HG02642 (cell line): ENCODE results near the gene NDUFA8.

Source experiments
- ATAC-seq: cut with Tn5 transposase; IDR thresholded peaks from one replicate; pipeline ENCODE4 v1.9.1; 2021; ENCODE audit warnings: mild to moderate bottlenecking; ENCODE audit not compliant: unreplicated experiment, poor library complexity

Gene NDUFA8

DNA sequence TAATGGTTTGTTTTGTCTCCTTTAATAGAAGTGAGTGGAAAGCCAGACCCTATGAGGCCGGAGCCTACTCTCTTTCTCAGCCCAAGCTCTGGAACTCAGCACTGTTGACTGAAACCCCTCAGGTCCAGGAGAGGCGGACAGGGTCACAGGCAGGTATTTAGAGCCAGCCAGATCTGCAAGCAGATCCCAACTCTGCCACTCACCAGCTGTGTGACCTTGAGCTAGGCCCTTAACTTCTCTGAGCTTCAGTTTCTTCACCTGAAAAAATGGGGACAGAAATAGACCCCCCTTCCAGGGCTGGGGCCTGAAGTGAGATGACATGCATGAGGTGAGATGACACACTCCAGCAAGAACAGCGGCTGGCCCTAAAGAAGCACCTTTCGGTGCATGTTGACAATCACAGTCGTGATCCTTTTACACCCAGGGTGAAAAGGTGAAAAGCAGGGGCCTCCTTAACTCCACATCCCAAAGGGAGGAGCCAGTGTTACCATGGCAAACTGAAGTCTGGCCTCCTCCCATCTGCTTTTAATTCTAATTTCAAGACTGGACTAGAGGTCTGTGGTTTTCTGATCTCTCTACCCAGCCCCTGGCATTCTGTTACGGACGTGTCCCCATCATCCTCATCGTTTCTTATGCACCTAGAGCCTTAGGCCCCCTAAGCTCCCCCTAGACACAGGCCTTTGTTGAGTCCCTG lies 27.3 kb upstream of the NDUFA8 start:
- no peak for ATAC-seq

DNA sequence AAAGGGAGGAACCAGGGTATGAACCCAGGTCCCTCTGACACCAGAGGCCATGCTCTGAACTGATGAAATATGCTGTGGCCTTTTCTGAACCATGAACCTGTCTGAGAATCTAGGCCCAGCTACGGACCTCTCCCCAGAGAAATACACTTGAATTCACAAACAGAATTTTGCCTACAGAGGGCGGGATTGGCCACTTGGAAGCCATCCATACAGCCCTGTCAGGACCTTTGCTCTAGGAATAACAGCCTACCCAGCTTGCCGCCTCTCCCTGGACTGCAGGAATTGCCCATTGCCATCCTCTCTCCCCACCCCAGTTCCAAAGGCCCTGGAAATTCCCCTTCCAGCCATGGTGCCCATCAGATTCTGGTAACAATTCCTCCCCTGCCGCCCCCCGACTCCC lies 26.7 kb upstream of the NDUFA8 start:
- ATAC-seq: no peak

DNA sequence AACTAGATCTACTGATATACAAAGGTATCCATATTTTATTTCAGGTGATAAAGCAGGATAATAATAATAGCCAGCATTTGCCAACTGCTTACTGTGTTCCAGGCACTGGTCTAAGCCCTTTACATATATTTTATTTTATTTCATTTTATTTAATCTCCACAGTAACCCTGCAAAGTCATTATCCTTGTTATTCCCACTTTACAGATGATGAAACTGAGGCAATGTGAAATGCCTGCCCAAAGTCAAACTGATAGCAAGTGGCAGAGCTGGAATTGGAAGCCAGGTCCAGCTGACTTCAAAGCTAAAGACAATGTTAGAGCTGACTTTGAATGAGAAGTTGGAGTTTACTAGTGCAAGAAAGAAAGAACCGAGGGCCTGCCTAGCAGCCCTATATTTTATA lies 25.0 kb upstream of the NDUFA8 start:
- ATAC-seq: no peak

DNA sequence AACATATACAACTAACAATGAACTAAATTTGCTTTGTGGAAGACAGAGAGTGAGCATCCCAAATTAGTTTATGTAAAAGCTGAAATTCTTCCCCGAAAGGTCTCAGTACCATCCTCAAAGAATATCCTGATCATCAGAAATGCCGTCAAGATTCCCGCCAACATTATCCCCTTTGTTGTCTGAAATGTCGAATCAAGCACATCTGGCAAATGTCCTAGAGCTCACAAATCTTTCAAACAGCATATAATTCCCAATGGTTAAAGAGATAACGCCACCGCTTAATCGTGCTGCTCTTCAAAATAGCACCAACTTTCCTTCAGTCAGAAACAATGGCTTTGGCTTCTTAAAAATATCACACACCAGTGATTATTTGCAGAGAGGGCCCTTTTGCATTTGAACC lies 23.9 kb upstream of the NDUFA8 start:
- no peak for ATAC-seq

DNA sequence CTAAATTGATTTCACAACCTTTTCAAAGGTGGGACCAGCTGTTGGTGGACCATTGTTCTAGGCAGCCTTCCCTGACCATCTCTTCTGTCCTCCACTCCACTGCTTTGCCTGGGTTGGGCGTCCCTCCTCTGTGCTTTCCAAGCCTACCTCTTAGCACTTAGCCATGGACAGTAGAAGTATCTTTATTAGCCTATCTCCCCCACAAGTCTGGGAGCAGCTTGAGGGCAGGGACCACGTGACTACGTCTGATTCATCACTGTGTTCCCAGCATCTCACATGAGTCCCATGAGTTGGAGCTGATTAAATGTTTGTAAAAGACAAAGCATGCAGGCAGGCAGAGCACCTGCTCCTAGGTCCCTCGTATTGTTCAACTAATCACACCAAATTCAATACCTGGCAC lies 21.1 kb upstream of the NDUFA8 start:
- ATAC-seq: no peak

DNA sequence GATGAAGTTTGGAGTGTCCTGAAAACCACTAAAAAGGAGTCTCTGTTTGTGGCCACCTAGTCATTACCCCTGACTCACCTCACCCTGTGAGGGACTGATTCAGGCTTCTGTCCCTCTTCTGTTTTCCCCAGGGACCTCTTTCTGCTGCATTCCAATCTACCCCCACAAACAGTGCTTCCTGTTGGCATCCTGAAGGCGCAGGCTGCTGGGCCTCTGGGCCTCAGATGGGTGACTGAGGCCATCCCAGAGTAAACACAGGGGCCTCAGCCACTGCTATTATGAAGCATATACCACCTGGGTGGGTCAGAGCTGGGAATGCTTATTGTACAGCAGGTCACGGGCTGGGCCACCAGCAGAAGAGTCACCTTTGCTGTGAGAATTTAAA lies 20.1 kb upstream of the NDUFA8 start:
- ATAC-seq: no peak

DNA sequence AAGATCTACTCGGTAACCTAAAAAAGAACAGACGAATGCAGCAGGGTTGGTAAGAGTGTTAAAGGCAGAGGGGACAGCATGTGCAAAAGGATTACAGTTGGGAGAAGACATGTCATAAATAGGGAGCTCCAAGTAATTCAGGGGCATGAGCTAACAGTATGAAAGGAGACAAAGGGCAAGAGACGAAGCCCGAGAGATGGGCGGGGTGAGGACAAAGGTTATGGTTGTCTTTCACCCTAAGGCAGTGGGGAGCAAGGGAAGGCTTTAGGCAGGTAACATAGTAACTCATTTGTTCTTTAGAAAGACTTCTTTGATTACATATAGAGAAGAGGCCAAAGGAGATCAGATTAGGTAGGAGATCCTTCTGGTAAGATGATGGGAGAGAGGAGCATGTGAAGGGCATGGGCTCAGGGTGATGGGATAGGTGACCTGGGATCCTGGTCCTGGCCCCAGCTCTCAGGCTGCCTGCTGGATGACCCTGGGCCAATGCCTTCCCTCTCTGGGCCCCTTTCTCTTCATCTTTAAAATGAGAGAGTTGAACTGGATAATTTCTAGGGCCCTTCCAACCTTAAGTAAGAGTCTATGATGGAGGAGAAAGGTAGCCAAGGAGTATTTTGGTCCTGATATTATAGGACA lies 19.6 kb upstream of the NDUFA8 start:
- no peak for ATAC-seq

DNA sequence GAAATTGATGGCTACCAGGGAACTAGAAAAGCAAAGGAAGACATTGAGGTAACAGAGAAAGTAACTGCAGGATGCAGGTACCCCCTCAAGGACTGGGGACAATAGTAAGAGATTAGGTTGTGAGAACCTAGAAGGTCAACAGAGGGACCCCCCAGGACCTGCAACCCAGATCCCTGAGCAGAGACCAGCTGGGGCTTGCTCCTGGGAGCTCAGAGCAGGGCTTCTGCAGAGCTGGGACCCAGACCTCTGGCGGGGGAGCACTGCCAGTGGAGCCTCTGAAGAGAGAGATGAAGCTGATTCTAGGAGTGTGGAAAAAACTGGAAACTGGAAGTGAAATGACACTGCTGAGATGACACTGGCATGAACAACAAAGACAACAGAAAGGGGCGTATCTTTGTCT lies 17.3 kb upstream of the NDUFA8 start:
- no peak for ATAC-seq

DNA sequence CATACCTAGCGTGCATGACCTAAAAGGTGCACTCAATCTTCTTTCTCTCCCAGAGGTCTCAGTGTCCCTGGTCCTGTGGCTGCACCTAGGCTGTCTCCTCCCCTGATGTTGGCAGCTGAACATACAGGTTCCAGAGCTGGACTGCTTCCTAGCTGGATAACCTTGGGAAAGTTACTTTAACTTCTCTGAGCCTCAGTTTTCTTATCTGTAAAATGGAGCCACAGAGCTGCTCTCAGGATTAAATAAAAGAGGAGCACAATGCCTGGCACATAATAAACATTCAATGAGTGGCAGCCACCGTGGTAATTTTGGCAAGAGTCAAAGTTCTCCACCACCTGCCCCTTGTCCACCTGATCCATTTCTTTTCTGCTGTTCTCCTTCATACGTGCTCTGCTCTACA lies 14.1 kb upstream of the NDUFA8 start:
- no peak for ATAC-seq

DNA sequence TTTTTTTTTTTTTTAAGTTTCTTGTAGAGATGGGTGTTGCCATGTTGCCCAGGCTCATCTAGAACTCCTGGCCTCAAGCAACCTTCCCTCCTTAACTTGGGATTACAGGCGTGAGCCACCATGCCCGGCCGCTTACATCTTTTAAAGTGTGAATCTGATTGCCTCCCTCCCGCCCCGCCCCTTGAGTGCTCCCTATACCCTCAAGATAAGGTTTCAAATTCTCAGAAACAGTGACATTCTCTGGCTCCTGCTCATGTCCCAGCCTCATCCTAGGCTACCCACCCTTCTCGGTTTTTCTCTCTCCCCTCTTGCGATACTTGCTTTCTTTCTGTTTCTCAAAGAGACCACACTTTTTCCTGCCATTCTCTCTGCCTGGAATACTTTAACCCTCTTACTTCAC lies 12.6 kb upstream of the NDUFA8 start:
- ATAC-seq: no peak

DNA sequence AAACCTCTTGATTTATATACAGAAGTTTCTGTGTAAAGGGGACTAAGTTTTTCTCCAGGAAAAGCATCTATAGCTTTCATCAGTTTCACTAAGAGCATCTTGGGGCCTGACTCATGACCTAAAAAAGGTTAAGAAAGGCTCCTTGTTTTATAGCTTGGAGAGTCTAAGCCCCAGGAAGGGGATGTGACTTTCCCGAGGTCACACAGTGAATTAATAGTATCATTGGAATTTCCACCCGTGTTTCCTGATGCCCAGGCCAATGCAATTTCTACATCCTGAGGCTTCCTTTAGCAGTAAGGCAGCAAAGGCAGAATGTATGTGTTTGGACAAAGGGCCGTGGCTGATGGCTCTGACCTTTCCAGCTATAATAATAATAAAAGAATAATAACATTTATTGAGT lies 8.8 kb upstream of the NDUFA8 start:
- ATAC-seq: no peak

DNA sequence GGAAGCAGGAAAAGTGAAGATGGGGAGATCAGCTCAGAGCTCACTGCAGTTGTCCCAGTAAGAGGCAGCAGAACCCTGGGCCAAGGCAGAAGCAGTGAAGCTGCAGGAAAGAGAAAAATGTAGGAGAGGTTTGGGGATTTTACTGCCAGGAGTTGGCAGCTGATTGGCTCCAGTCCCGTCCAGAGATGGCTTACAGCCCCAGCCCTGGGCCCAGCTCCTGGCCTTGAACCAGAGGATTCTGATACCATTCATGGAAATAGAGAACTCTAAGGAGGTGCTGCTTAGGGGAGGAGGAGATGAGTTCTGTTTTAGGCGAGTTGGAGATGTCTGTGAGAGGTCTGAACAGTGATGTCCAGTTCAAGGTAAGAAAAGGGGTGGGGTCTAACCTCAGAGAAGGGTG lies 4.7 kb upstream of the NDUFA8 start:
- ATAC-seq: no peak

DNA sequence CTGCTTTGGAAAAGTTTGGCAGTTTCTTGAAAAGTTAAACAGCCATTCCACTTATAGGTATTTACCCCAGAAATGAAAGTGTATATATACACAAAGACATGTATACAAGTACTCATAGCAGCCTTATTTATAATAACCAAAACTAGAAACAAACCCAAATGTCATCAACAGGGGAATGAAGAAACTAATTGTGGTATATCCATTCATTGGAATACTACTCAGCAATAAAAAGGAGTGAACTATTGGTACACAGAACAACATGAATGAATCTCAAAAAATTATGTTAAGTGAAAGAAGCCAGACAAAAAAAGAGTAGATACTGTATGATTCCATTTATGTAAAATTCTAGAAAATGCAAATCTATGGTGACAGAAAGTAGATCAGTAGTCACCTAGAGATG lies 2.8 kb upstream of the NDUFA8 start:
- ATAC-seq: no peak

DNA sequence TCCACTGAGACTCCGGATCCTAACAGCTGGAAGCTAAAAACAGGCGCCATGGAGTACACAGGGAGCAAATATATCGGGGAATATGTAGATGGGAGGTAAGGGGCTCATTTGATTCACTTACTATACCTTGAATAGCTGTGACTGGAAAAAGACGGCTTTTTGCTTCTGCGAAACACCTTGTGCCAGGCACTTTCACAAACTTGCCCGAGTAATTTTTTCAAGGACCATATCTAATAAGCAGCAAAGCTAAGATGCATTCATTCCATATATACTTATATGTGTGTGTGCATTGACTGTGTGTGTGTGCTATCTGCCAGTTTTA lies 307 bp upstream of the NDUFA8 start:
- ATAC-seq: no peak

DNA sequence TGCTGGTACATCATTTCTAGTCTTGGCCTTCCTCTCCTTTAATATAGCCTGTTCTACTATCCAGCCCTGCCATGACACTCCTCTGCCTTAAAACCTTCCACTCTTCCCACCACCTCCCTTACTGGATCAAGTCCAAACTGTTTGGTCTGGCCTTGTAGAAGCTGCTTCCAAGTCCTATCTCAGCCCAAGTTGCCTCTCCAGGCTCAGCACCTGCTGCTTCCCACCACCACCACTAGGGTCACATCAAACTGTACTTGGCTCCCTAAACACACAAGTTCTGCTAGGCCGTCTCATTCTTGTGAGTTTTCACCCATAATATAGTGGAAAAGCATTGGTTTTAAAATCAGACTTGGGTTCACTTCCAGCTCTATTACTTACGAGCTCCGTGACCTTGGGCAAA lies 1.4 kb downstream of the NDUFA8 start:
- no peak for ATAC-seq

DNA sequence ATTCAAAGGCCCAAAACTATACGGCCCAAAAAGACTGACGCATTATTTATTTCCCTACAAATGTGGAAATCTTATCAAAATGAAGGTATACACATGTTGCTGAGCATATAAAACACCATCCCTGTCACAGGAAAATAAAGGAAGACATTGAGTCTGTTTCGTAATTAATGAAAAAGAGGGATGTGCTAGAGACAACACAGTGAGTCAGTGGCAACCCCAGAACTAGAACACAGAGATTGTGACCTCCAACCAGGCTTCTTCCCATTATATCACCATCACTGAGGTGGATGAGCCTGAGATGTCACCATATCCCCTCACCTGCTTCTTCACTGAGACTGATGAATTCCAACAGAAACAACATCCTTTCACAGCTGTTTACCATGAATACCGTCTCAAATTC lies 3.8 kb downstream of the NDUFA8 start:
- ATAC-seq: no peak

DNA sequence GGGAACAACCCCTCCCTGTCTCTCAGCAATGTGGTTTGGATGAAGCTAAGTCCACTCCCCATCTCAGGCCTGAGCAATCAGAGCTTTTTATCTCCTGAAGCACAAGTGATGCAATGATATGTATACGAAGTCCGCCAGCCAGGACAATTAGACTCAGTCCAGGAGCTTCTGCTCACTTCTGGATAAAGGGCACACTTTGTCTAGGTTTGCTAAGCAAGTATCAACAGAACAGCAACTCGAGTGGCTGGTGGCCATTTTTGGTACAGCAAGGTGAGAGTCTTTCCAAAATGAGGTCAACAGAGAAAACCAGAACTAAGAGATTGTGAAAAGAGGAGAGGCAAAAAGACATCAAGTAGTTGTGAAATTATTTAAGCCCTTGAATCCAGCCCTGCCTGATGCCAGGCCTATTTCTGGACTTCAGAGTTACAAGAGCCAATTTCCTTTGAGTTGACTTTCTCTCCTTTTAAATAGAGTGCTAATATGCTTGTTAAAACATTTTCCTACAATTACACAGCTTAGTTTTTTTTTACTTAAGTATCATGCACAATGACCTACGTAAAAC lies 8.2 kb downstream of the NDUFA8 start:
- ATAC-seq: no peak

DNA sequence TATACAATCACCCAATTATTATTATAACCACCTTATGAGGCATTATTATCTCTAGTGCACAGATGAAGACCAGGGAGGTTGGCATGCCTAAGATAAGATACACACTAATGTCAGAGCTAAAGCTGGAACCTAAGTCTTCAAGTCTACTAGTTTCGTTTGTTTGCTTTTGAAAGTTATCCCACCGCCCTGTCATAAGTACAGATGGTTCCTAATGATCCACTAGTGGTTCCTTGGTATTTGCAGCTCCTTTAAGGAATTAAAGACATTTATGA lies 14.1 kb downstream of the NDUFA8 start:
- ATAC-seq: no peak

DNA sequence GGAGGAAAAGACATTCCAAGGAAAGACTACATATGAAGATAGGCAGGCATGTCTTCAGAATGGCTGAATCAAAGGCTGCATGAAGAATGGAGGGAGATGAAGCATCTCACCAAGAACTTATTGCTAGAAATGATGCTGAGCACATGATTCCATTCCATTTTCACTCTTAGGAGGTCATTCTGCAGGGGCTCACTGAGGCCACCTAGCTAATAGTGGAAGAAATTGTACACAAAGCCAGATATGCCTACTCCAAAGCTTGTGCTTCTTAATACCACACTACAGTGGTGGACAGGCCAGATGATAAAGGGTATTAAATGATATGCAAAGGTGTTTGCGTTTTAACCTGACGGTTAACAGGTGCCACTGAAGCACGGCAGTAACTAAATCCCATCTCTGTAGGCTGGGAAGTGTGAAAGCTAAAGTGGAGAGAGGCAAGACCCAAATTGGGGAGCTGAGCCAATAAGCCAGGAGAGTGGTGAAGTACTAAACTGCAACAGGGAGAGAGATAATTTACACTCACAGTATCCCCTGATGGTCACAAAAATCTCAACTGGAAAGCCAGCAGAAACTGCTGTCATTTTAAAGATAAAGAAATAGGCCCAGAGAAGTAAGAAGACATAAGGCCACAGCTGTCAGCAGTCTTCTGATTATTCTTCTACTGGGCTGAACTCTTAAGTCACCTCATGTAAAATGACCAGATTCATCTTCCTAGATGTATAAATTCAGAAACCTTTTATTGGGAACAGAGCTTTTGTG lies 14.6 kb downstream of the NDUFA8 start:
- no peak for ATAC-seq

DNA sequence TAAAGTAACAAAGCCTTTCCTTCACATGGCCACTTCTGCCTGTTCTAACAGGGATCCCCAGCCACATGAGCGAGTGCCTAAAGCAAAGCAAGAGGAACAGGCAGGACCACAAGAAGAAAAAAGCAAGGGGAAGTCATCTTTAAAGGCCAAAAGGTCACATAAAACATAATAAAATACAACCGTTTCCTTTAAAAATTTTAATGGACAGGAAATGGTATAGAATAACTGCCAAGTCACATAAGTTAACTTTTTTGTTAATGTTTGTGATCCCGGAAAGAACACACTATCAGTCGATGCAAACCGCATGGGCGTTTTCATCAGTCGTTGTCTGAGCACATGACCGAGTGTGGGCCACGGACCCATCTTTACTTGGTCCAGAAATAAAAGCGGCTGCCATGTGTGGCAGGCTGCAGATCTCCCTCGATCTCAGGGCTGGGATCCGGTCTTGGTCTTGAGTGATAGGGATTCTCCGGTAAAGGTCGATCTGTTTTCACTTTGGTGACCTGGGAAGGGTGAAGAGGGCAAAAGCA lies 15.6 kb downstream of the NDUFA8 start:
- ATAC-seq: no peak

DNA sequence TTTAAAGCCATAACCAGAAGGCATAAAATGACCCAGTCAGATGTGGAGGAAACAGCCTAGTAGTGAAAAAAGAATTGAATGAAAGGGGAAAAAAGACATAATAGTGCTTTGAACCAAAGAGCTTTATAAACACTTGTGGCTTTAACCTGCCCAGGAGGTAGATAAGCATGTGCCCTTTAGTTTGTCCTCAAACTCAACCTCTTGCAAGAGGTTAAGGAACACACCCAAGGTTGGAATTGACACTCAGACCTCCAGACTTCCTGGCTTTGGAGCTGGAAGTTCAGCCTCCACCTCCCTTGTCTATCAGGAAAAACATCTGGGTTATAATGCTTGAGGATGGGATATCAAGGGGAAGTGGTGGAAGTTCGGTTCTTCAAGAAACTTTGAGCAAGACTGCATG lies 16.3 kb downstream of the NDUFA8 start:
- ATAC-seq: no peak

DNA sequence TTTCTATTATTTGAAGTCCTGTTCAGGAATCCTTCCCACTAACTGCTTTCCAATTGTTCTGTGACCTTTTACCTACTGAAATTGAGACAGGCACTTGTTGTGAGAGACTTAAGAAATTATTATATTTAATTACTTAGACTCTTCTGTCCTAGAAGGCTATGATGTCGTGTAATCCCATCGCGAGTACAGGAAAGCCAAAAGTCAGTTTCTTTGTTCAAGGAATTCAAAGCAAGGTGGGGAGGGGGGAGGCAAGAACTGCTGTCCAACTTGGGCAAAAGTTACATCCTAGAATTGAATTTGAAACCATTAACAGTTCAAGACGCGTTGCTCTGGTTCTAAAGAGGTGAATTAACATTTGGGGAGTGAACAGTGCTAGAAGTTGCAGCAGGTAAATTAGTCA lies 17.9 kb downstream of the NDUFA8 start:
- ATAC-seq: no peak
